ENCODE results near the gene SALL4.

- TF ChIP-seq CTCF (IDR thresholded peaks at IDR 0.05): no peak
- no peak for TF ChIP-seq POLR2A (IDR thresholded peaks at IDR 0.05)
Measured at GRCh38 chr20:51800872-51801121, 1.5 kb downstream of the SALL4 start.
